Measurements from ENCODE around the gene PDX1.
A peak's percentile ranks its signal among the peaks of the same experiment; 100 is the strongest.

PDX1 gene

DNA sequence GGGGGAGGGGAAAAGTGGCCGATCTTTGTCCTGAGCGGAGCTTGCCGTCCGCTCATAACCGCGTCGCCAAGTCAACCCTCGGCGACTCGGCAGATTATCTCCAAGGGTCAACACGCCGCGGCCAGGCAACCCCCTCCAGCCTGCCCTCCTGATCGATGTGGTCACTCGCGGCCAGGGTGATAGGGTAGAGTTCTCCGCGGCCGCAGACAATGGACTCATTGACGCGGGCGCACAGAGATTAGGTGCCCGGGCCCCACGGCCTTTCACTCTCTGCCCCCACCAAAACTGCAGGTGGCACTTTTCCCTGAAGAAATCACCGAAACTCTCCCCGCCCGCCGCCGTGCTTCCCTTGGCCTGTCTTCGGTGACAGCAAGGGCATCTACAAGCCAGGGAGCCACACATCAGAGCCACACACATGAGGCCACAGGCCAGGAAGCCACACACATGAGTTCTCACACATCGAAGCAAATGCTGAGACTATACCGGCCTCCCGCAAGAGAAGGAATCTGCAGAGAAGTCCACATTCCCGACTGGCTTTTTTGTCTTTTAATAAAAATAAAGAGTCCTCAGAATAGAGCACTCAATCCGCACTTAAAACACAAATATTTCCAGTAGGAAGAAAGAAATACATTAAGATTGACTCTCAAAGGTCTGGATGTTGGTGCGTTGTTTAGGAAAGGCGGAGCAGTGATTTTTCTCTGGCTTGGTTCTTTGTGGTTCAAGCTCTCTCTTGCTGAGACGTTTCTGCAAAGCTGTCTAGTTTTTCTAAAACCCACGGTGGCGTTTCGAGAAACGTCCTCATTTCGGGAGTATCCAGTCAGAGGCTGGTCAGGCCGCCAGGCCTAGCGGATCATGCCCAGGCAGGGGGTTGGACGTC is 1.5 kb upstream of the PDX1 start:
- TF ChIP-seq, protein P1, sequence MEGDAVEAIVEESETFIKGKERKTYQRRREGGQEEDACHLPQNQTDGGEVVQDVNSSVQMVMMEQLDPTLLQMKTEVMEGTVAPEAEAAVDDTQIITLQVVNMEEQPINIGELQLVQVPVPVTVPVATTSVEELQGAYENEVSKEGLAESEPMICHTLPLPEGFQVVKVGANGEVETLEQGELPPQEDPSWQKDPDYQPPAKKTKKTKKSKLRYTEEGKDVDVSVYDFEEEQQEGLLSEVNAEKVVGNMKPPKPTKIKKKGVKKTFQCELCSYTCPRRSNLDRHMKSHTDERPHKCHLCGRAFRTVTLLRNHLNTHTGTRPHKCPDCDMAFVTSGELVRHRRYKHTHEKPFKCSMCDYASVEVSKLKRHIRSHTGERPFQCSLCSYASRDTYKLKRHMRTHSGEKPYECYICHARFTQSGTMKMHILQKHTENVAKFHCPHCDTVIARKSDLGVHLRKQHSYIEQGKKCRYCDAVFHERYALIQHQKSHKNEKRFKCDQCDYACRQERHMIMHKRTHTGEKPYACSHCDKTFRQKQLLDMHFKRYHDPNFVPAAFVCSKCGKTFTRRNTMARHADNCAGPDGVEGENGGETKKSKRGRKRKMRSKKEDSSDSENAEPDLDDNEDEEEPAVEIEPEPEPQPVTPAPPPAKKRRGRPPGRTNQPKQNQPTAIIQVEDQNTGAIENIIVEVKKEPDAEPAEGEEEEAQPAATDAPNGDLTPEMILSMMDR (IDR thresholded peaks at IDR 0.05; ENCODE audit: insufficient read depth, low read depth, low read length, missing control alignments), result no peak
- H3K4me3 ChIP-seq (ENCODE audit: low read depth, low read length), result no peak overlapping the region
- no peak for DNase-seq (ENCODE audit: low read depth)

DNA sequence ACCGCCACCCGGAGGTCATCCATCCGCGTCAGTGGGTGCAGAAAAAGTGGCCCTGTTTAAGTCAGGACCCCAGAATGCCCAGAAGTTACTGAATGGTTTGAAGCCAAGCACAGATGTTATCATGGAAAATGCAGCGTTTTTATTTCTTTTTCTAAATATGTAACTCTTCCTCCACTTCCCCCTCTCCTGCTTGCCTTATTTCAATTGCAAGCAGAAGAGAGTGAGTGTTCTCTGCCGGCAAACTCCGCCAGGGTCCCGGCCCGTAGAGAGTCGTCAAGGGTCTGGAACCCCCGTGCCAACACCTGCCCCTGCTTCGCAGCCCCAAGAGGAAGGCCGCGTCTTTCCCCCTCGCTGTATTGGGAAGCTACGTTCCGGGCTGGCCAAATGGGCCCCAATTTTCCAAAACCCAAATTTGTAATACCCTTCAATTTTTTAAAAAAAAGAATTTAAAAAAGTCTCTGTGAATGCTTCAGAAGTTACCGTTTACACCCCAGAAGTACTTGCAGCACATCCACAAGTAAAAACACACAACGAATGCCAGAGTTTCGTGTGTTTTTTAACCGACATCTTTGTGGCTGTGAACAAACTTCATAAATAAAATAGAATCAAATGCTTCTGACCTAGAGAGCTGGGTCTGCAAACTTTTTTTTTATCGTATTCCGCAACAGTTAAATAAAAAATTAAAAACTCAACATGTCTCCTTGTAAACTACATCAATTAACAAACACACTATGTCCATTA is 712 bp upstream of the PDX1 start:
- TF ChIP-seq, protein P1 (IDR thresholded peaks at IDR 0.05; ENCODE audit: insufficient read depth, low read depth, low read length, missing control alignments), result no peak
- no peak overlapping the region for H3K4me3 ChIP-seq (ENCODE audit: low read depth, low read length)

DNA sequence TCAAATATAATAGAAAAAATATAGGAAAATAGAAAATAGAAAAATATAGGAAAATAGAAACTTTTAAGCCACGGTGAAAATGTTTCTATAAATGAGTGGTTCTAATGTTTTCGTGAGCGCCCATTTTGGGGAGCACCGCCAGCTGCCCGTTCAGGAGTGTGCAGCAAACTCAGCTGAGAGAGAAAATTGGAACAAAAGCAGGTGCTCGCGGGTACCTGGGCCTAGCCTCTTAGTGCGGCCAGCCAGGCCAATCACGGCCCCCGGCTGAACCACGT is 204 bp upstream of the PDX1 start:
- TF ChIP-seq, protein P1 (IDR thresholded peaks at IDR 0.05; ENCODE audit: insufficient read depth, low read depth, low read length, missing control alignments), result no peak
- H3K4me3 ChIP-seq (ENCODE audit: low read depth, low read length), result no peak overlapping the region
- DNase-seq (ENCODE audit: low read depth), result peak; percentile 38

More for the DNA sequence above, 712 bp upstream of the PDX1 start:
- no peak for DNase-seq (ENCODE audit: low read depth)

- DNase-seq (ENCODE audit: low read depth), result no peak
- TF ChIP-seq, protein P1 (IDR thresholded peaks at IDR 0.05; ENCODE audit: insufficient read depth, low read depth, low read length, missing control alignments), result no peak
- peak overlapping the region; percentile 3 for H3K4me3 ChIP-seq (ENCODE audit: low read depth, low read length)
Observed at GRCh38 chr13:27920677-27921420, 1.0 kb downstream of the PDX1 start.

DNA sequence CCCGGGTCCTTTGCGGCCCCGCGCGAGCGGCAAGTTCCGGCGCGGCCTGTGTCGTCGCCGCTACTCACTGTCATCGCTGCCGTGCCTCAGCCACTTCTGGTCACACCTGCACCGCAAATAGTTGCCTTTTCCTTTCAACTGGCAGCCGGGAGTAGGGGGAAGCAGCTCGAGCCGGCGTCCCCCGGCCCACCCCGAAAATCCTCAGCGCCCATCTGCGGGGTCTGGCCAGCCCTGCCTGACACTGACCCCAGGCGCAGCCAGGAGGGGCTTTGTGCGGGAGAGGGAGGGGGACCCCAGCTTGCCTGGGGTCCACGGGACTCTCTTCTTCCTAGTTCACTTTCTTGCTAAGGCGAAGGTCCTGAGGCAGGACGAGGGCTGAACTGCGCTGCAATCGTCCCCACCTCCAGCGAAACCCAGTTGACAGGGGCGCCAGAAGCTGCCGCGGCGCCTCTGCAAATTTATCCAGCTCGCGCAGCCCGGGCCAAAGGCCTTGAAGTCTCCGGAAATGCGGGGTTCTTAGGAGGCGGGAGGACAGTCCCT is 1.7 kb downstream of the PDX1 start:
- TF ChIP-seq, protein P1 (IDR thresholded peaks at IDR 0.05; ENCODE audit: insufficient read depth, low read depth, low read length, missing control alignments), result no peak
- DNase-seq (ENCODE audit: low read depth), result no peak
- H3K4me3 ChIP-seq (ENCODE audit: low read depth, low read length), result peak overlapping the region; percentile 3; the same call in 1 of the 2 replicates

GRCh38 chr13:27921961-27922882 is 2.4 kb downstream of the PDX1 start:
- no peak for DNase-seq (ENCODE audit: low read depth)
- TF ChIP-seq, protein P1 (IDR thresholded peaks at IDR 0.05; ENCODE audit: insufficient read depth, low read depth, low read length, missing control alignments), result no peak

More at GRCh38 chr13:27921961-27922882, 2.4 kb downstream of the PDX1 start:
- no peak overlapping the region for H3K4me3 ChIP-seq (ENCODE audit: low read depth, low read length)

Data from GM12865 (cell line).